ENCODE data around the gene TECTA.
"Not testable (repeated sequence)": the region's sequence is repeated elsewhere in the genome, so short reads cannot be mapped to it uniquely, and the experiment has no call there.

The TECTA gene

DNA sequence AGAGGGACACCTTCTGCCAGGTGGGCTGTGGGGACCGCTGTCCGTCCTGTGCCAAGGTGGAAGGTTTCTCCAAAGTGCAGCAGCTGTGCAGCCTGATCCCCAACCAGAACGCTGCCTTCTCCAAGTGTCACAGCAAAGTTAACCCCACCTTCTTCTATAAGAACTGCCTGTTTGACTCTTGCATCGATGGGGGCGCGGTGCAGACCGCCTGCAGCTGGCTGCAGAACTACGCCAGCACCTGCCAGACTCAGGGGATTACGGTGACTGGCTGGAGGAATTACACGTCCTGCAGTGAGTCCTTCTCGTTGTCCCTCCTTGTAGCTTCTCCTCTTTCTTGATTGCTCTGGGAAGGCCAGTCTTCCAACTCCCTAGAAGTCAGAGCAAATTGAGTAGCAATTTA, 44.8 kb downstream of the TECTA start:
- peaks cover 4% of the 10 kb centered on the region for H3K36me3 ChIP-seq (ENCODE audit: insufficient read depth, low read length)
- H3K4me3 ChIP-seq (ENCODE audit: low read length): no peak overlapping the region
- H3K27me3 ChIP-seq (ENCODE audit: insufficient read depth, low read length): no peaks in the 10 kb centered on the region
- no peak overlapping the region for H2AFZ ChIP-seq (ENCODE audit: low read depth, low read length)
- H3K4me1 ChIP-seq (ENCODE audit: insufficient read depth, low read length): no peaks in the 10 kb centered on the region
- peaks cover 1% of the 10 kb centered on the region for H3K9me3 ChIP-seq (ENCODE audit: low read length)

DNA sequence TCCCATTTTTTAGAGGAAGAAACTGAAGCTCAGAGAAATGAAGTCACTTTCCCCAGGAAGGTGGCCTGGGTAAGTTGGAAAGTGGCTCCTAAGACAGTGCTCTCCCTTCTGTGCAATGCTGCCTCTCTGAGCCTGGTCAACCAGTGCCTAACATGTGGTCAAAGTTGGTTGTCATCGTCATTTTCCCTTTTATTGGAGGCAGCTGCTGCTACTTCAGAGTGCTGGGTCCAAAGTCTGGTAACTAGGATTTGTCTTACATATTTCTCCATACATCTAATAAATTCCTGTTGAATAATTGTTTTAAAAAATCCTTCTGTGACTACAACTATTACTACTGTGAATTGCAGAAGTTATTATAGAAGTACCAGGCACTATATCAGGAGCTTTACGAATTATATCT, 48.1 kb downstream of the TECTA start:
- H3K9me3 ChIP-seq (ENCODE audit: low read length): peaks cover 1% of the 10 kb centered on the region
- H3K4me1 ChIP-seq (ENCODE audit: insufficient read depth, low read length): no peaks in the 10 kb centered on the region
- peaks cover 4% of the 10 kb centered on the region for H3K36me3 ChIP-seq (ENCODE audit: insufficient read depth, low read length)
- no peak overlapping the region for H2AFZ ChIP-seq (ENCODE audit: low read depth, low read length)
- no peak overlapping the region for H3K4me3 ChIP-seq (ENCODE audit: low read length)
- H3K27me3 ChIP-seq (ENCODE audit: insufficient read depth, low read length): no peaks in the 10 kb centered on the region

DNA sequence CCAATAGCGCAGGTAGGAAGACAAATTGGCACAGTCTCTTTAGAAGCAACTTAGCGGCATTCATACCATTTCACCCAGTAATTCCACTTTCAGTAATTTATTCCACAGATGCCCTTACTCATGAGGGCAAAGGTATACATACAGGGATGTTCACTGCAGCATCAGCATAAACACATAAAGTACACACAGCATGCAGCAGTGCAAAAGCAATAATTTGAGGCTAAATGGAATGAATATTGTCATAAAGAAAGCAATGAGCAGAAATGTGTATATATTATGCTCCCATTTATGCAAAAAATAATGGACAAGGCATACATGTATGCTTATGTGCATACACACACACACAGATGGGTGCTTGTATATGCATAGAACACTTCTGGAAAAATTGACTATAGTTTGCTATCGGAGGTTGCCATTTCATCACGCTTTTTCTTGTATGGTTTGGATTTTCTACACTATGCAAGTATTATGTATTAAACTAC, 50.2 kb downstream of the TECTA start:
- H3K4me1 ChIP-seq (ENCODE audit: insufficient read depth, low read length): no peaks in the 10 kb centered on the region
- H3K4me3 ChIP-seq (ENCODE audit: low read length): no peak overlapping the region
- H3K9me3 ChIP-seq (ENCODE audit: low read length): peaks cover 1% of the 10 kb centered on the region
- H3K27me3 ChIP-seq (ENCODE audit: insufficient read depth, low read length): no peaks in the 10 kb centered on the region
- H2AFZ ChIP-seq (ENCODE audit: low read depth, low read length): no peak overlapping the region
- peaks cover under 1% of the 10 kb centered on the region for H3K36me3 ChIP-seq (ENCODE audit: insufficient read depth, low read length)

DNA sequence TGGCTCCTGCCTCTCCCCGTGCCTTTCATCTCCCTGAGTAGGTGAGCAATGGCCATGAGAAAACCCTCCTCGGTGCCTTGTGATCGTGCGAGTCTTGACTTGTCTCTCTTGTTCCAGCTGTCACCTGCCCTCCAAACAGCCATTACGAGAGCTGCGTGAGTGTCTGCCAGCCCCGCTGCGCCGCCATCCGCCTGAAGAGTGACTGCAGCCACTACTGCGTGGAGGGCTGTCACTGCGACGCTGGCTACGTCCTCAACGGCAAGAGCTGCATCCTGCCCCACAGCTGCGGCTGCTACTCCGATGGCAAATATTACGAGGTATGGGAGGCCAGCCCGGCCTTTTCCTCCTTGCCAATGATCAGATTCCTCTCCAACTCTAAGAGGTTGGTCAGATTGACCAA, 51.7 kb downstream of the TECTA start:
- no peaks in the 10 kb centered on the region for H3K4me1 ChIP-seq (ENCODE audit: insufficient read depth, low read length)
- H3K36me3 ChIP-seq (ENCODE audit: insufficient read depth, low read length): no peaks in the 10 kb centered on the region
- H3K4me3 ChIP-seq (ENCODE audit: low read length): no peak overlapping the region
- H3K27me3 ChIP-seq (ENCODE audit: insufficient read depth, low read length): no peaks in the 10 kb centered on the region
- H2AFZ ChIP-seq (ENCODE audit: low read depth, low read length): no peak overlapping the region
- H3K9me3 ChIP-seq (ENCODE audit: low read length): no peaks in the 10 kb centered on the region

DNA sequence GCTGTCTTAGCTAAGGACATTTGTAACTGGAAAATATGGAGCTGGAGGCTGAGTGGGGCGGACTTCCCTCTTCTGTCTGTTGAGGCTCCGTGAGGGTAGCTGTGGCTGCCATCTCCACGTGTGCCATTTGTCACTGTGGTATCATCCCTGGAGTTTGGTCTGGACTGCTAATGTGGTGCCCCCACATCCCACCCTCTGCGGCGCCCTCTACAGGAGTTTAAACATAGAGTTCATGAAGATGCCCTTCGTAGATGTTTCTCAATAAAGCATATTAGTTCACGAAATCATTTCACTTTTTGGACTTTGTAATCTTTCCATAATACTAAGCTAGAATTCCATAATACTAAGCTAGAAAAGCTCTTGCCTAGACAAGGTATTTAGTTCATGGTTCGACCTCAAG, 52.4 kb downstream of the TECTA start:
- H3K4me1 ChIP-seq (ENCODE audit: insufficient read depth, low read length): no peaks in the 10 kb centered on the region

DNA sequence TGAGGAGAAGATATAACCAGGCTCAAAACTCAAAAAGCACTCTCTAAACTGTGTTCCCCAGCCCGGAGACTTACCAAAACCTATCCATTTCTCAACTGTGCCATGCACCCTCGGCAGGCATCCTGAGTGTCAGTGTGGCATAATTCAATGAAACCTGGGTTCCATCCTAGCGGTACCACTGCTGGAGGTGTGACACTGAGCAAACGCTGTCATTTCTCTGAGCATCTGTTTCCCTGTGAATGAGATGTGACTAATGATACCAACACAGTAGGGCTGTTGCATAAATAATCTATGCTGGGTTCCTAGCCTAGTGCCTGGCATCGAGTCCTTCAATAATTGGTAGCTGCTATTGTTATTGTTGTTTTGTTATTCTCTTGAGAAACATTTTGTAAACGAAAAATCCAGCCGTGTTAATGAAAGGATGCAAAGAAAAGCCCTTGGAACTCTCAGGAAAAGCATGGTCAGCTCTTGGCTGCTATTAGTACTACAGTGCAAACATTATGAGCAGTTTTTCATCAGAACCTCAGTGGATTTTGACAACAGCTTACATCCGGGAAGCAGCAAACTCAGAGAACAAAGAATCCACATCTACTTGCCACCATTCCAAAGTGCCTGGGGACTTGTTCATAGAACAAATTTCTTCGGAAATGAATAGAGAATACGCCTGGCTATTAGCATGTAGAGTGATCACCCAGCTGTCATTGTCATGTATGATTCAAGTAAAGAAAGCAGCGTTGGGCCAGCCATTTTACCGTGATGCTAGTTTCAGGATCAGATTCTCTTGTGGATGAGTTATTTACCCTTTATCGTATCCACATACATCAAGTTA, 53.7 kb downstream of the TECTA start:
- no peaks in the 10 kb centered on the region for H3K36me3 ChIP-seq (ENCODE audit: insufficient read depth, low read length)
- no peaks in the 10 kb centered on the region for H3K27me3 ChIP-seq (ENCODE audit: insufficient read depth, low read length)
- no peak overlapping the region for H2AFZ ChIP-seq (ENCODE audit: low read depth, low read length)
- H3K4me3 ChIP-seq (ENCODE audit: low read length): no peak overlapping the region
- H3K4me1 ChIP-seq (ENCODE audit: insufficient read depth, low read length): no peaks in the 10 kb centered on the region
- no peaks in the 10 kb centered on the region for H3K9me3 ChIP-seq (ENCODE audit: low read length)

More for the DNA sequence above, 52.4 kb downstream of the TECTA start:
- Histone ChIP-seq H3K36me3 (ENCODE audit: insufficient read depth, low read length) (no peaks in the 10 kb centered on the region), H3K4me3 (ENCODE audit: low read length) (no peak overlapping the region), H3K9me3 (ENCODE audit: low read length) (no peaks in the 10 kb centered on the region), H2AFZ (ENCODE audit: low read depth, low read length) (no peak overlapping the region), H3K27me3 (ENCODE audit: insufficient read depth, low read length) (no peaks in the 10 kb centered on the region)

DNA sequence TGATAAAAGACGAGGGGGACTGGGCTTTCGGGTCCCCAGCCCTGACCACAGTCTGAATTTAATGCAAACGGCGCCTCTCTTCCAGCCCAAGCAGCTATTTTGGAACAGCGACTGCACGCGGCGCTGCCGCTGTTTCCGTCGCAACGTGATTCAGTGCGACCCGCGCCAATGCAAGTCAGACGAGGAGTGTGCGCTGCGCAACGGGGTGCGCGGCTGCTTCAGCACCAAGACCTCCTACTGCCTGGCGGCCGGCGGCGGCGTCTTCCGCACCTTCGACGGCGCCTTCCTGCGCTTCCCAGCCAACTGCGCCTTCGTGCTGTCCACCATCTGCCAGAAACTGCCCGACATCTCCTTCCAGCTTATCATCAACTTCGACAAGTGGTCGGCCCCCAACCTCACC, 56.7 kb downstream of the TECTA start:
- Histone ChIP-seq H3K36me3 (ENCODE audit: insufficient read depth, low read length) (no peaks in the 10 kb centered on the region), H3K4me3 (ENCODE audit: low read length) (no peak overlapping the region), H3K4me1 (ENCODE audit: insufficient read depth, low read length) (no peaks in the 10 kb centered on the region), H3K27me3 (ENCODE audit: insufficient read depth, low read length) (no peaks in the 10 kb centered on the region), H2AFZ (ENCODE audit: low read depth, low read length) (no peak overlapping the region), H3K9me3 (ENCODE audit: low read length) (peaks cover 2% of the 10 kb centered on the region)

DNA sequence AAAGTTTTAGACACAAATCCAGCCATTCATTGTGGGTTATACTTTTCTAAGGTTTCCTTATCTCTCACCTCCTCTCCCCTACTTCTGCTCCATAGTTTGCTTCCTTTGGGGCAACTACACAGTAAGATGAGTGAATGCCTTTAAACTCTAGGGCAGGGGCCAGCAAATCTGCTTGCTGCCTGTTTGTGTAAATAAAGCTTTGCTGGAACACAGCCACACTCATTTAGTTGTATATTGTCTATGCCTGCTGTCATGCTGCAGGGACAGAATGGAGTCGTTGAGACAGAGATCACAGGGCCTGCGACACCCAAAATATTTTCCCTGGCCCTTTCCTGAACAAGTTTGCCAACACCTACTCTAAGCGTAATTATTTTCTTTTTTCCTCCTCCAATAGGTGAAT, 58.7 kb downstream of the TECTA start:
- H2AFZ ChIP-seq (ENCODE audit: low read depth, low read length): no peak overlapping the region
- peaks cover 2% of the 10 kb centered on the region for H3K9me3 ChIP-seq (ENCODE audit: low read length)
- H3K36me3 ChIP-seq (ENCODE audit: insufficient read depth, low read length): no peaks in the 10 kb centered on the region
- H3K27me3 ChIP-seq (ENCODE audit: insufficient read depth, low read length): no peaks in the 10 kb centered on the region
- no peak overlapping the region for H3K4me3 ChIP-seq (ENCODE audit: low read length)
- H3K4me1 ChIP-seq (ENCODE audit: insufficient read depth, low read length): no peaks in the 10 kb centered on the region

DNA sequence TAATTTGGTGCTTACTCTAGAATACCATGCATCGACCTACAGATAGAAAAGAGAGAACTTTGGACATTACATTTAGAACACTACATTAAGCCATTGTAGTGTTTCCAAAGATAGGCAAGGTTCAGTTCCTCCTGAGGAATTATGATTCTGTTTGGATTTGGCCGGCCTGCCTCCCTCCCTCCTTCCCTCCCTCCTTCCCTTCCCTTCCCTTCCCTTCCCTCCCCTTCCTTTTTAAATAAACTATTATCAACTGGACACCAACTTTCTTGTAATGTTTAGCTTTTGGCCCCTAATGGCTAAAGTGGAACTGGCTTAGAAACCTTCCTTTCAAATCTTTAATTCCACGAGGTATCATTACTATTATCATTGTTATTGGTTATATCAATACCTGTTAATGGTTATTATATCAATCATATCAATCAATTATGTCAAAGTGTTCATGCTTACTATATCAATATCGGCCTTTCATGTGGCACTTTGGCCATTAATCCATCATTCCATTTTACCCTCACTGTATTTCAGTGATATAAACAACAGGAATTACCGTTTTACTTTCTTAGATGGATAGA, 60.4 kb downstream of the TECTA start:
- H3K27me3 ChIP-seq (ENCODE audit: insufficient read depth, low read length): no peaks in the 10 kb centered on the region
- H3K4me1 ChIP-seq (ENCODE audit: insufficient read depth, low read length): no peaks in the 10 kb centered on the region
- no peak overlapping the region for H2AFZ ChIP-seq (ENCODE audit: low read depth, low read length)
- no peak overlapping the region for H3K4me3 ChIP-seq (ENCODE audit: low read length)
- H3K36me3 ChIP-seq (ENCODE audit: insufficient read depth, low read length): no peaks in the 10 kb centered on the region
- H3K9me3 ChIP-seq (ENCODE audit: low read length): peaks cover 2% of the 10 kb centered on the region

DNA sequence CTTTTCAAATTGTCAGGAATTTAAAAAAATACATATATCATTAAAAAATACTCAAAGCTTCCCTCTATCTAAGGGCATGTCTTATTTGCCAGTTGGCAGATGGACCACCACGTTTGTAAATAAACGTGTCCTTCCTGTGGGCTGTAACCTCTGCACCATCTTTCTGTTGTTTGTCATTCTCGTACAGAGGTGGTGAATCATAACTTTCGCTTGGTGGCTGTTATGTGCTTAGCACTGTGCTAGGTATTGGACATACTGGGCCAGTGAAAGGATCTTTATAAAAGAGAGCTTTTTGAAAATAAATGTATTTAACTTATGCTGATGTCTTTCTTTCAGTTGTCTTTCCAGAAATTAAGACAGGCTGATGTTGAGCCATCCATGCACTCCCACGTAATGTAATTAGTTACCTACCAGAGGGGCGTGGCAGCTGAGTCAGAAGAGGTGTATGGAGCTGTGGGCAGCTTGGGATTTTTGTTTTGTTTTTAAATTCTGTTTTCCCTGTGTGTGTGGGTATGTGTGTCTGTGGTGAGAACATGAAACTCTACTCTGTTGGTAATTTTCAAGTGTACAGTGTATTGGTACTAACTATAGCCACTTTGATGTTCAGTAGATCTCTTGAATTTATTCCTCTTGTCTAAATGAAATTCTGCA, 62.7 kb downstream of the TECTA start:
- H3K27me3 ChIP-seq (ENCODE audit: insufficient read depth, low read length): no peaks in the 10 kb centered on the region

DNA sequence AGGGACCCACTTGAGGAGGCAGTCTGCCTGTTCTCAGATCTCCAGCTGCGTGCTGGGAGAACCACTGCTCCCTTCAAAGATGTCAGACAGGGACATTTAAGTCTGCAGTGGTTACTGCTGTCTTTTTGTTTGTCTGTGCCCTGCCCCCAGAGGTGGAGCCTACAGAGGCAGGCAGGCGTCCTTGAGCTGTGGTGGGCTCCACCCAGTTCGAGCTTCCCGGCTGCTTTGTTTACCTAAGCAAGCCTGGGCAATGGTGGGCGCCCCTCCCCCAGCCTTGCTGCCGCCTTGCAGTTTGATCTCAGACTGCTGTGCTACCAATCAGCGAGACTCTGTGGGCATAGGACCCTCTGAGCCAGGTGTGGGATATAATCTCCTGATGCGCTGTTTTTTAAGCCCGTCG, 76.6 kb downstream of the TECTA start:
- not testable (repeated sequence) for H3K4me3 ChIP-seq (ENCODE audit: low read length); H3K9me3 ChIP-seq (ENCODE audit: low read length); H3K27me3 ChIP-seq (ENCODE audit: insufficient read depth, low read length); H3K36me3 ChIP-seq (ENCODE audit: insufficient read depth, low read length); H3K4me1 ChIP-seq (ENCODE audit: insufficient read depth, low read length); H2AFZ ChIP-seq (ENCODE audit: low read depth, low read length)

More for the DNA sequence above, 62.7 kb downstream of the TECTA start:
- H3K9me3 ChIP-seq (ENCODE audit: low read length): peaks cover 2% of the 10 kb centered on the region
- H3K4me1 ChIP-seq (ENCODE audit: insufficient read depth, low read length): no peaks in the 10 kb centered on the region
- no peak overlapping the region for H3K4me3 ChIP-seq (ENCODE audit: low read length)
- H3K36me3 ChIP-seq (ENCODE audit: insufficient read depth, low read length): no peaks in the 10 kb centered on the region
- H2AFZ ChIP-seq (ENCODE audit: low read depth, low read length): no peak overlapping the region

DNA sequence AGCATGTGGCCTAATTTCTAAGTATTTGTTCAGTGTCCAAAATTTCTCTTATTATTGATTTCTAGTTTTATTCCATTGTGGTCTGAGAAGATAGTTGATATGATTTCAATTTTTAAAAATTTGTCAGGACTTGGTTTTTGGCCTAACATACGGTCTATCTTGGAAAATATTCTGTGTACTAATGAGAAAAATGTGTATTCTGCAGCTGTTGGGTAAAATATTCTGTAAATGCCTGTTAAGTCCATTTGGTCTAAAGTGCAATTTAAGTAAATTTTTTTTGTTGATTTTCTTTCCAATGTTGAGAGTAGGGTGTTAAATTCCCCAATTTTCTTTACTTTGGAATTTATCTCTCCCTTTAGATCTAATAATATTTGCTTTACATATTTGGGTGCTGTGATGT, 78.3 kb downstream of the TECTA start:
- Histone ChIP-seq H2AFZ (ENCODE audit: low read depth, low read length) (no peak overlapping the region), H3K27me3 (ENCODE audit: insufficient read depth, low read length) (no peaks in the 10 kb centered on the region), H3K4me3 (ENCODE audit: low read length) (no peak overlapping the region), H3K36me3 (ENCODE audit: insufficient read depth, low read length) (no peaks in the 10 kb centered on the region), H3K4me1 (ENCODE audit: insufficient read depth, low read length) (no peaks in the 10 kb centered on the region), H3K9me3 (ENCODE audit: low read length) (peaks cover 6% of the 10 kb centered on the region)

DNA sequence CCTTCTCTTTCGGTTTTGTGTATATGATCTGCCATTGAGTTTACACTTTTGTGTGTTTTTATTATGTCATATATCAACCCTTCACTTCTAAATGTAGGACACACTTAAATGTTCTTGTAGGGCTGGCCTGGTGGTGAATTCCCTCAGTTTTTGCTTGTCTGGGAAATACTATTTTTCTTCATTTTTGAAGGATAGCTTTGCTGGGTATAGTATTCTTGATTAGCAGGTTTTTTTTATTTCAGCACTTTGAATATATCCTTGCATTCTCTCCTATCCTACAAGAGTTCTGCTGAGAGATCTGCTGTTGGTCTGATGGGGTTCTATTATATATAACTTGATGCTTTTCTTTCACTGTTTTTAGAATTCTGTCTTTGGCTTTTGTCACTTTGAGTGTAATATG, 79.1 kb downstream of the TECTA start:
- Histone ChIP-seq H3K36me3 (ENCODE audit: insufficient read depth, low read length) (no peaks in the 10 kb centered on the region), H3K4me1 (ENCODE audit: insufficient read depth, low read length) (no peaks in the 10 kb centered on the region), H3K9me3 (ENCODE audit: low read length) (peaks cover 8% of the 10 kb centered on the region), H3K4me3 (ENCODE audit: low read length) (no peak overlapping the region), H3K27me3 (ENCODE audit: insufficient read depth, low read length) (no peaks in the 10 kb centered on the region), H2AFZ (ENCODE audit: low read depth, low read length) (no peak overlapping the region)

Data from neuron (in vitro differentiated cells).